Liver (tissue), 9 donors: Measurements from ENCODE around the gene HDLBP. TPM values are rescaled to one million over a fixed set of nuclear protein-coding genes. Genes with fewer than 3 reads are reported as not detected.

Experiments used
- DNase-seq: peaks from one replicate; pipeline ENCODE4 v3.0.0-alpha.2; 2017; ENCODE audit warnings: low spot score
- H3K27ac ChIP-seq, 2 donors: one replicate each; pipeline ENCODE4 v1.7.0; 2013; ENCODE audit warnings: inconsistent platforms in 2 of 2, low read length in 2 of 2, control low read depth in 1 of 2, low read depth in 1 of 2, mild to moderate bottlenecking in 1 of 2
- H3K27me3 ChIP-seq, 4 donors: one replicate each; pipeline versions ENCODE4 v1.6.1 to v1.7.0; 2013; ENCODE audit warnings: low read length in 3 of 4, inconsistent platforms in 1 of 4, mild to moderate bottlenecking in 1 of 4, moderate library complexity in 1 of 4; ENCODE audit not compliant: control insufficient read depth in 4 of 4, insufficient read depth in 4 of 4
- H3K36me3 ChIP-seq, 4 donors: one replicate each; pipeline versions ENCODE4 v1.6.1 to v1.7.0; 2013; ENCODE audit warnings: low read length in 3 of 4, mild to moderate bottlenecking in 3 of 4, low read depth in 1 of 4, moderate library complexity in 1 of 4; ENCODE audit not compliant: control insufficient read depth in 4 of 4, insufficient read depth in 3 of 4
- H3K4me1 ChIP-seq, 4 donors: one replicate each; pipeline versions ENCODE4 v1.6.1 to v1.7.0; 2013; ENCODE audit warnings: low read length in 3 of 4, mild to moderate bottlenecking in 3 of 4, moderate library complexity in 1 of 4; ENCODE audit not compliant: control insufficient read depth in 4 of 4, insufficient read depth in 4 of 4
- H3K4me3 ChIP-seq, 3 donors: one replicate each; pipeline versions ENCODE4 v1.6.1 to v1.7.0; 2013; ENCODE audit warnings: low read length in 3 of 3, control low read depth in 1 of 3, low read depth in 1 of 3, mild to moderate bottlenecking in 1 of 3
- H3K9ac ChIP-seq, 2 donors: one replicate each; pipeline ENCODE4 v1.7.0; 2013; ENCODE audit warnings: low read length in 2 of 2, mild to moderate bottlenecking in 2 of 2, moderate library complexity in 2 of 2, control low read depth in 1 of 2, low read depth in 1 of 2
- H3K9me3 ChIP-seq, 4 donors: one replicate each; pipeline versions ENCODE4 v1.6.1 to v1.7.0; 2013; ENCODE audit warnings: low read length in 3 of 4; ENCODE audit not compliant: control insufficient read depth in 4 of 4
- ATF3 ChIP-seq: IDR thresholded peaks from 2 replicates; pipeline ENCODE4 v1.6.1; 2016; ENCODE audit warnings: antibody characterized with exemption
- CTCF ChIP-seq: fragments of 150-350 bp; IDR thresholded peaks from 2 replicates; pipeline ENCODE4 v1.5.1; 2017; ENCODE audit warnings: improper control_type of control experiment, low read depth, low read length; ENCODE audit not compliant: missing input control
- EGR1 ChIP-seq, 2 donors: IDR thresholded peaks; 2 replicates each; pipeline ENCODE4 v1.6.1; 2016 to 2018; ENCODE audit warnings: antibody characterized with exemption in 2 of 2, low read depth in 2 of 2
- FOXA1 ChIP-seq: IDR thresholded peaks from 2 replicates; pipeline ENCODE4 v1.6.1; 2016; ENCODE audit warnings: antibody characterized with exemption
- GABPA ChIP-seq, 2 donors: IDR thresholded peaks in 1 of 2; conservative IDR thresholded peaks in 1 of 2; 2 replicates each; pipeline ENCODE4 v1.6.1; 2016; ENCODE audit warnings: antibody characterized with exemption in 2 of 2, mild to moderate bottlenecking in 1 of 2, moderate library complexity in 1 of 2
- HNF4A ChIP-seq, 2 donors: conservative IDR thresholded peaks; 2 replicates each; pipeline ENCODE4 v1.6.1; 2016; ENCODE audit warnings: antibody characterized with exemption in 2 of 2, mild to moderate bottlenecking in 2 of 2
- HNF4G ChIP-seq: IDR thresholded peaks from 2 replicates; pipeline ENCODE4 v1.6.1; 2016; ENCODE audit warnings: antibody characterized with exemption
- JUND ChIP-seq, 2 donors: IDR thresholded peaks; 2 replicates each; pipeline ENCODE4 v1.6.1; 2016; ENCODE audit warnings: antibody characterized with exemption in 2 of 2
- MAX ChIP-seq: IDR thresholded peaks from 2 replicates; pipeline ENCODE4 v1.6.1; 2016; ENCODE audit warnings: antibody characterized with exemption
- NR2F2 ChIP-seq: IDR thresholded peaks from 2 replicates; pipeline ENCODE4 v1.6.1; 2016; ENCODE audit warnings: antibody characterized with exemption
- RAD21 ChIP-seq, 2 donors: IDR thresholded peaks; 2 replicates each; pipeline ENCODE4 v1.6.1; 2016; ENCODE audit warnings: antibody characterized with exemption in 2 of 2, mild to moderate bottlenecking in 2 of 2
- RXRA ChIP-seq, 2 donors: IDR thresholded peaks; 2 replicates each; pipeline ENCODE4 v1.6.1; 2017 to 2018; ENCODE audit warnings: antibody characterized with exemption in 2 of 2, mild to moderate bottlenecking in 1 of 2
- TAF1 ChIP-seq: conservative IDR thresholded peaks from 2 replicates; pipeline ENCODE4 v1.6.1; 2016; ENCODE audit warnings: antibody characterized with exemption, mild to moderate bottlenecking
- YY1 ChIP-seq: IDR thresholded peaks from 2 replicates; pipeline ENCODE4 v1.6.1; 2016; ENCODE audit warnings: antibody characterized with exemption, mild to moderate bottlenecking
- WGBS: extraction: QIAGEN DNeasy Blood & Tissue Kit; methylation state at CpG from one replicate; pipeline ENCODE4 v1.1.7; 2013; 5-methylcytosine and 5-hydroxymethylcytosine counted together
- polyA plus RNA-seq, 2 donors: library from polyadenylated mRNA; stranded (reverse) in 1 of 2; unstranded in 1 of 2; fragments of 200-250 nt in 1 of 2; fragments of >200 nt in 1 of 2; fragmentation: Nextera tagmentation in 1 of 2; extraction: Ambion mirVana in 1 of 2; gene quantifications; one replicate each; pipeline versions ENCODE4 v1.2.1 to v1.2.3, GENCODE V29; 2013 to 2015
- total RNA-seq, 2 donors: library from RNA; depleted of rRNA; stranded (reverse); fragments of >200 nt; gene quantifications; one replicate each; pipeline ENCODE4 v1.2.3, GENCODE V29; 2014
- TF ChIP-seq, protein P1 (sequence below): IDR thresholded peaks from 2 replicates; pipeline ENCODE4 v1.6.1; 2016; ENCODE audit warnings: antibody characterized with exemption
- TF ChIP-seq, protein P2 (sequence below): IDR thresholded peaks from 2 replicates; pipeline ENCODE4 v1.6.1; 2016; ENCODE audit warnings: antibody characterized with exemption, mild to moderate bottlenecking
- donor health status: healthy.
- donor health status: healthy.
- donor health status: healthy.
- donor health status: healthy.
- donor health status: healthy.

Gene HDLBP
- total and polyA plus RNA-seq, 4 donors = 219 to 580 (median 258) TPM

- no peak for DNase-seq
- Histone ChIP-seq H3K36me3 (peaks cover 17 to 57% (median 32%) of the 10 kb centered on the region in 4 donors), H3K4me3 (no peak overlapping the region), H3K9ac (no peak overlapping the region), H3K27ac (no peak overlapping the region), H3K4me1 (peaks cover 2 to 36% (median 26%) of the 10 kb centered on the region in 4 donors), H3K27me3 (no peaks in the 10 kb centered on the region), H3K9me3 (no peaks in the 10 kb centered on the region)
- TF ChIP-seq RAD21 (IDR thresholded peaks at IDR 0.05) (no peak), HNF4G (no peak), MAX (no peak), EGR1 (IDR thresholded peaks at IDR 0.05; ENCODE audit: low read depth in 2 of 2) (no peak), RXRA (IDR thresholded peaks at IDR 0.05) (no peak), YY1 (no peak), TAF1 (no peak), HNF4A (conservative IDR thresholded peaks at IDR 0.05) (no peak), CTCF (no peak), JUND (IDR thresholded peaks at IDR 0.05) (no peak), FOXA1 (no peak), GABPA (IDR thresholded peaks at IDR 0.05 in 1 of 2, conservative IDR thresholded peaks at IDR 0.05 in 1 of 2) (no peak), NR2F2 (no peak), ATF3 (no peak)
- TF ChIP-seq, protein P1, sequence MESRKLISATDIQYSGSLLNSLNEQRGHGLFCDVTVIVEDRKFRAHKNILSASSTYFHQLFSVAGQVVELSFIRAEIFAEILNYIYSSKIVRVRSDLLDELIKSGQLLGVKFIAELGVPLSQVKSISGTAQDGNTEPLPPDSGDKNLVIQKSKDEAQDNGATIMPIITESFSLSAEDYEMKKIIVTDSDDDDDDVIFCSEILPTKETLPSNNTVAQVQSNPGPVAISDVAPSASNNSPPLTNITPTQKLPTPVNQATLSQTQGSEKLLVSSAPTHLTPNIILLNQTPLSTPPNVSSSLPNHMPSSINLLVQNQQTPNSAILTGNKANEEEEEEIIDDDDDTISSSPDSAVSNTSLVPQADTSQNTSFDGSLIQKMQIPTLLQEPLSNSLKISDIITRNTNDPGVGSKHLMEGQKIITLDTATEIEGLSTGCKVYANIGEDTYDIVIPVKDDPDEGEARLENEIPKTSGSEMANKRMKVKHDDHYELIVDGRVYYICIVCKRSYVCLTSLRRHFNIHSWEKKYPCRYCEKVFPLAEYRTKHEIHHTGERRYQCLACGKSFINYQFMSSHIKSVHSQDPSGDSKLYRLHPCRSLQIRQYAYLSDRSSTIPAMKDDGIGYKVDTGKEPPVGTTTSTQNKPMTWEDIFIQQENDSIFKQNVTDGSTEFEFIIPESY = no peak
- TF ChIP-seq, protein P2, sequence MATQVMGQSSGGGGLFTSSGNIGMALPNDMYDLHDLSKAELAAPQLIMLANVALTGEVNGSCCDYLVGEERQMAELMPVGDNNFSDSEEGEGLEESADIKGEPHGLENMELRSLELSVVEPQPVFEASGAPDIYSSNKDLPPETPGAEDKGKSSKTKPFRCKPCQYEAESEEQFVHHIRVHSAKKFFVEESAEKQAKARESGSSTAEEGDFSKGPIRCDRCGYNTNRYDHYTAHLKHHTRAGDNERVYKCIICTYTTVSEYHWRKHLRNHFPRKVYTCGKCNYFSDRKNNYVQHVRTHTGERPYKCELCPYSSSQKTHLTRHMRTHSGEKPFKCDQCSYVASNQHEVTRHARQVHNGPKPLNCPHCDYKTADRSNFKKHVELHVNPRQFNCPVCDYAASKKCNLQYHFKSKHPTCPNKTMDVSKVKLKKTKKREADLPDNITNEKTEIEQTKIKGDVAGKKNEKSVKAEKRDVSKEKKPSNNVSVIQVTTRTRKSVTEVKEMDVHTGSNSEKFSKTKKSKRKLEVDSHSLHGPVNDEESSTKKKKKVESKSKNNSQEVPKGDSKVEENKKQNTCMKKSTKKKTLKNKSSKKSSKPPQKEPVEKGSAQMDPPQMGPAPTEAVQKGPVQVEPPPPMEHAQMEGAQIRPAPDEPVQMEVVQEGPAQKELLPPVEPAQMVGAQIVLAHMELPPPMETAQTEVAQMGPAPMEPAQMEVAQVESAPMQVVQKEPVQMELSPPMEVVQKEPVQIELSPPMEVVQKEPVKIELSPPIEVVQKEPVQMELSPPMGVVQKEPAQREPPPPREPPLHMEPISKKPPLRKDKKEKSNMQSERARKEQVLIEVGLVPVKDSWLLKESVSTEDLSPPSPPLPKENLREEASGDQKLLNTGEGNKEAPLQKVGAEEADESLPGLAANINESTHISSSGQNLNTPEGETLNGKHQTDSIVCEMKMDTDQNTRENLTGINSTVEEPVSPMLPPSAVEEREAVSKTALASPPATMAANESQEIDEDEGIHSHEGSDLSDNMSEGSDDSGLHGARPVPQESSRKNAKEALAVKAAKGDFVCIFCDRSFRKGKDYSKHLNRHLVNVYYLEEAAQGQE = no peak
- WGBS = 96% methylated on average over 8 of the region's 8 CpGs
Measured at GRCh38 chr2:241349941-241350340, 34.5 kb upstream of the HDLBP start.
